HG03139 (cell line): ENCODE data around the gene HOXB3.
"Not testable (repeated sequence)": the region's sequence is repeated elsewhere in the genome, so short reads cannot be mapped to it uniquely, and the experiment has no call there.

Experiments used
- ATAC-seq: cut with Tn5 transposase; IDR thresholded peaks from one replicate; pipeline ENCODE4 v1.9.1; 2021; ENCODE audit not compliant: unreplicated experiment

The HOXB3 gene

GRCh38 chr17:48548523-48549280 is 41.3 kb downstream of the HOXB3 start:
- ATAC-seq, result no peak

GRCh38 chr17:48547808-48548522 is 42.1 kb downstream of the HOXB3 start:
- no peak for ATAC-seq

- ATAC-seq, result no peak
Observed at GRCh38 chr17:48546924-48547807, 42.9 kb downstream of the HOXB3 start.

GRCh38 chr17:48546137-48546923 is 43.7 kb downstream of the HOXB3 start:
- no peak for ATAC-seq

GRCh38 chr17:48545539-48545938 is 44.5 kb downstream of the HOXB3 start:
- ATAC-seq, result no peak

- ATAC-seq, result no peak
Observed at GRCh38 chr17:48545022-48545375, 45.0 kb downstream of the HOXB3 start, which contains the start of gene HOXB2. HOXB2 (minus strand) TSS chr17:48545109; CDS start chr17:48544911, 198 bp downstream.

- ATAC-seq, result no peak
Observed at GRCh38 chr17:48544349-48545021, 45.6 kb downstream of the HOXB3 start.

- ATAC-seq, result no peak
Observed at GRCh38 chr17:48543854-48544348, 46.1 kb downstream of the HOXB3 start.

GRCh38 chr17:48543107-48543853 is 46.8 kb downstream of the HOXB3 start:
- no peak for ATAC-seq

GRCh38 chr17:48542698-48543106 is 47.3 kb downstream of the HOXB3 start:
- ATAC-seq, result no peak

GRCh38 chr17:48542114-48542656 is 47.9 kb downstream of the HOXB3 start:
- ATAC-seq, result no peak

- ATAC-seq, result no peak
Observed at GRCh38 chr17:48541577-48542113, 48.4 kb downstream of the HOXB3 start.

GRCh38 chr17:48541036-48541576 is 48.9 kb downstream of the HOXB3 start:
- no peak for ATAC-seq

- ATAC-seq, result no peak
Observed at GRCh38 chr17:48540213-48540612, 49.8 kb downstream of the HOXB3 start.

- ATAC-seq, result no peak
Observed at GRCh38 chr17:48539177-48539576, 50.9 kb downstream of the HOXB3 start.

GRCh38 chr17:48537316-48537715 is 52.7 kb downstream of the HOXB3 start:
- no peak for ATAC-seq

GRCh38 chr17:48535793-48536559 is 54.1 kb downstream of the HOXB3 start:
- ATAC-seq, result not testable (repeated sequence)

GRCh38 chr17:48532261-48532660 is 57.8 kb downstream of the HOXB3 start:
- ATAC-seq, result no peak
